Cerebellar nuclear complex (tissue), 1 donor: Measurements from ENCODE around the gene PTGS1.

Source experiments
- DNase-seq, 2 experiments: peaks; one replicate each; lab custom pipeline; 2025; lab: John Stamatoyannopoulos, UW

PTGS1 gene

GRCh38 chr9:122374885-122375420 lies 4.1 kb downstream of the PTGS1 start:
- DNase-seq = no peak

- DNase-seq = no peak
Observed at GRCh38 chr9:122376796-122377195, 6.0 kb downstream of the PTGS1 start.

GRCh38 chr9:122377241-122378164 lies 6.7 kb downstream of the PTGS1 start:
- no peak for DNase-seq

GRCh38 chr9:122378236-122378635 lies 7.4 kb downstream of the PTGS1 start:
- no peak for DNase-seq

- DNase-seq = no peak
Observed at GRCh38 chr9:122379340-122379739, 8.5 kb downstream of the PTGS1 start.

GRCh38 chr9:122380293-122380692 lies 9.5 kb downstream of the PTGS1 start:
- DNase-seq = no peak

GRCh38 chr9:122381206-122381950 lies 10.6 kb downstream of the PTGS1 start:
- no peak for DNase-seq

GRCh38 chr9:122382901-122383850 lies 12.4 kb downstream of the PTGS1 start:
- DNase-seq = no peak

GRCh38 chr9:122383992-122384461 lies 13.2 kb downstream of the PTGS1 start:
- no peak for DNase-seq

GRCh38 chr9:122386311-122386872 lies 15.6 kb downstream of the PTGS1 start:
- DNase-seq = no peak

- no peak for DNase-seq
Observed at GRCh38 chr9:122387536-122387935, 16.7 kb downstream of the PTGS1 start.

- DNase-seq = no peak
Observed at GRCh38 chr9:122389195-122389594, 18.4 kb downstream of the PTGS1 start.

GRCh38 chr9:122389799-122390481 lies 19.1 kb downstream of the PTGS1 start:
- no peak for DNase-seq

- DNase-seq = no peak
Observed at GRCh38 chr9:122392284-122392683, 21.5 kb downstream of the PTGS1 start.

- DNase-seq = no peak
Observed at GRCh38 chr9:122392714-122393113, 21.9 kb downstream of the PTGS1 start.

- no peak for DNase-seq
Observed at GRCh38 chr9:122393284-122393983, 22.6 kb downstream of the PTGS1 start.

- no peak for DNase-seq
Observed at GRCh38 chr9:122394265-122395125, 23.7 kb downstream of the PTGS1 start.

GRCh38 chr9:122396614-122397148 lies 25.9 kb downstream of the PTGS1 start:
- DNase-seq = no peak

- no peak for DNase-seq
Observed at GRCh38 chr9:122397749-122398148, 26.9 kb downstream of the PTGS1 start.
